Activated CD4-positive, alpha-beta T cell treated with anti-CD3 and anti-CD28 coated beads, Interleukin-2, amount 50 U/mL, for 16 hours (primary cell): ENCODE results near the gene HGS.
"Not testable (repeated sequence)": the region's sequence is repeated elsewhere in the genome, so short reads cannot be mapped to it uniquely, and the experiment has no call there.

Experiments used
- DNase-seq: peaks from one replicate; pipeline ENCODE4 v3.0.0-alpha.2; 2020

The HGS gene

GRCh38 chr17:81723651-81724209, 39.9 kb downstream of the HGS start:
- DNase-seq, result no peak

DNA sequence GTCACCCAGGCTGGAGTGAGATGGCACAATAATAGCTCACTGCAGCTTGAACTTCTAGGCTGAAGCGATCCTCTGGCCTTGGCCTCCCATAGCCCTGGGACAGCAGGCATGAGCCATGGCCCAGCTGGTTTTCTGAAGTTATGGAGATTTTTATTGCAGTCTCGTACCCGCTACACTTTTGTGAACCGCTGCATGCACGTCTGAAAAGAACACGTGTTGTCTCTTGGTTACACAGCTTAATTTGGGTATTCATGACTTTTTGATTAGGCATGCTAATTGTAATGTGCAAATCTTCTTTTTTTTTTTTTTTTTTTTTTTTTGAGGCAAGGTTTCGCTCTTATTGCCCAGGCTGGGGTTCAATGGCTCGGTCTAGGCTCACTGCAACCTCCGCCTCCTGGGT, 41.6 kb downstream of the HGS start:
- DNase-seq, result no peak

- no peak for DNase-seq
Observed at GRCh38 chr17:81726004-81726403, 42.2 kb downstream of the HGS start.

- no peak for DNase-seq
Observed at GRCh38 chr17:81727324-81728031, 43.7 kb downstream of the HGS start.

DNA sequence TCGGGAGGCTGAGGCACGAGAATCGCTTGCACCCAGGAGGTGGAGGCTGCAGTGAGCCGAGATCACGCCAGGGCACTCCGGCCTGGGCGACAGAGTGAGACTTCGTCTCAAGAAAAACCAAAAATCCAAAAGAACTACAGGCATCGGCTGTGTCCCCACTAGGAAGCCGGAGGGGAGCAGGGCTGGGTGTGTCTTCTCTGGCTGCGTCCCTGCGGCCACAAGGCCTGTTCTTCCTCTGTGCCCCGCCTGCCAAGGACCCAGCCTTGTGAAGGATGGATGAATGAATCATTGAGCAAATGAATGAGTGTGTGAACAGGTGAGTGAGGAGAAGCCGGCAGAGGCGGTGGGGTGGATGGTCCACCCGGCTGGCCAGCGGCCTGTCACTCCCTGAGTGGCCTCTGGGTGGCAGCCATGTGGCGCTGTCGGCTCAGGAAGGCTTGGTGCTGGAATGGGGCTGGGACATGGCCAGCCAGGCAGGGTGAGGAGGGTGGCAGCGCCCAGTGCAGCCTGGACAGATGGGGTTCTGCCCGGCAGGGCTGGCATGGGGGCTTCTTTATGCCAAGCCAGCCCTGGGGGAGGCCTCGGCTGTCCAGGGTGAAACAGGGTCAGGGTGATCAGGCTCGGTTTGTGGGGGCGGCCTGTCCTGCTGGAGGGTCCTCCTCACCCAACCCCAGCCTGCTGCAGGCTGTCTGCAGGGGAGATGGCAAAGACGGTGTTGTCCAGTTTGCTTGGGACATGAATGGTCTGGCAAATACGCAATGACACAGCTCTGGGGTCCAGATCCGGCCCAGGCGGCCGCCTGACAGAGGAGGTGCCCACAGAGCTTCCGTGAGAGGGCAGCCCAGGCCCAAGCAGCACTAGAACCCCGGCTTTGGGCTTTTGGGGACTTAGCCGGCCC, 49.9 kb downstream of the HGS start:
- DNase-seq, result peak; percentile 76

- no peak for DNase-seq
Observed at GRCh38 chr17:81734405-81735263, 50.8 kb downstream of the HGS start.

GRCh38 chr17:81735264-81736102, 51.7 kb downstream of the HGS start:
- DNase-seq, result no peak

GRCh38 chr17:81737947-81738800, 54.4 kb downstream of the HGS start:
- DNase-seq, result no peak

DNA sequence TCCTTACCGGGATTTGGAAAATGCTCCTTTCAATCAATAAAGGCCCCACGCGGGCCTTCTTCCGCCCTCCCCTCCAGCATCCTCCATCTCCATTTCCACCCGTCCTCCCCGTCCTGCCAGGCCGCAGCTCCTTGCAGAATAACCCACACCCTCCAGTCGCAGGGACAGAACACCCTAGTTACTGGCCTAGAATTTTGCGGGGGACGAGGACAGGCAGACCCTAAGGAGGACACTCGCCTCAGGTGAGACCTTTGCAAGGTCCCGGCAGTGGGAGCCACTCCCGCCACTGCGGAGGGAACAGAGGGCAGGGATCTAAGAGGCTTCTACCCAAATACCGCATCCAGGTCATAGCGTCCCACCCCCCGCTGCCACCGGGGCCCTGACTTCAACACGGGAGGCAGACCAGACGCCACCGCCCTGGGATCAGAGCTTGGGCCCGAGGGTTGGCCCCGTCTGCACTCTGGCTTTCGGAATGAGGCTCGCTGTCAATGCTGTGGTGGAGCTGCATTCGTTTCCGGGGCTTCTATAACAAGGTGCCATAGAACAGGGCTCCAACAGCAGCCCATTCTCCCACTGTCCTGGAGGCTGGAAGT, 55.1 kb downstream of the HGS start:
- no peak for DNase-seq

- not testable (repeated sequence) for DNase-seq
Observed at GRCh38 chr17:81739593-81739992, 55.8 kb downstream of the HGS start.

- no peak for DNase-seq
Observed at GRCh38 chr17:81740395-81740961, 56.7 kb downstream of the HGS start.

DNA sequence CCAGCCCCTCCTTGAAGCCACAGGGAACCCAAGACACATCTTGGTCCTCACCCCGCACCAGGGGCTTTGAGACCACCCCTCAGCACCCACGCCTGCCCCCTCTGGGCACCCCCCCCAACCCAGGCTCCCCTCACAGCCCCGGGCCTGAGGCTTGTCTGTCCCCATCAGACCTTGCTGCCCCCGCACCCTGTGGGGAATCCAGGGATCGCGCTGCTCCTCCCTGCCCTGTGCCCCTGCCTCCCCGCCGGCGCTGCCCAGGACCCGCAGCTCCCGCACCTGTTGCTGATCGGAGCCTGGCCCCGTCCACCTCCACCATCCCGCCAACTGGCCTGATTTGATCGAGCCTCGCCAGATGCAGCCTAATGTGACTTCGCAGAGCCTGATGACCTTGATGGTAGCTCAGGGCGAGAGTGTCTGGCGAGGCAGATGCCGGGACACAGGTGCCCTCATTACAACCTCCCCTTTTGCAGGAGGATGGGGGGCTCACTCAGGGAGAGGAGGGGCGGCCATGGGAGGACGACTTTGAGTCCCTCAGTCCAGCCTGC, 57.3 kb downstream of the HGS start:
- DNase-seq, result no peak

- no peak for DNase-seq
Observed at GRCh38 chr17:81741594-81742452, 58.0 kb downstream of the HGS start.
